Left cardiac atrium (tissue), 4 donors: Measurements from ENCODE around the gene DMTF1. TPM values are rescaled to one million over a fixed set of nuclear protein-coding genes. Genes with fewer than 3 reads are reported as not detected.
"Not testable (repeated sequence)": the region's sequence is repeated elsewhere in the genome, so short reads cannot be mapped to it uniquely, and the experiment has no call there.

ENCODE experiments used
- ATAC-seq, 2 donors: fragments of 200-7000 bp; cut with Tn5 transposase; one replicate each; pipeline ENCODE4 v1.9.1; 2020; ENCODE audit warnings: mild to moderate bottlenecking in 2 of 2, moderate library complexity in 2 of 2
- DNase-seq: peaks from one replicate; pipeline ENCODE4 v3.0.0-alpha.2; 2020
- intact Hi-C, 2 donors: fragments of 100-400 bp; cut with DNase I; formaldehyde crosslinking; loops; one replicate each; pipeline versions ENCODE4 v1.14.1 to v1.15.1; 2022 to 2023
- total RNA-seq, 2 donors: library from RNA; stranded (reverse); fragmentation: NEBNext Ultra II Directional; extraction: Animal tissue kit (Norgen Biotek cat#: 25700); gene quantifications; one replicate each; pipeline ENCODE4 v1.2.1, GENCODE V29; 2021
- donor health status: DM: no; HTN: yes; CAD: no.
- donor health status: DM: no; HTN: yes; CAD: no; lungs with severe emphysema.
- donor health status: DM: yes; HTN: yes; CAD: no.
- donor health status: Dilated cardiomyopathy.

Gene DMTF1
- total RNA-seq, 2 donors from 2014 or later: 25.4 to 31.7 TPM

DNA sequence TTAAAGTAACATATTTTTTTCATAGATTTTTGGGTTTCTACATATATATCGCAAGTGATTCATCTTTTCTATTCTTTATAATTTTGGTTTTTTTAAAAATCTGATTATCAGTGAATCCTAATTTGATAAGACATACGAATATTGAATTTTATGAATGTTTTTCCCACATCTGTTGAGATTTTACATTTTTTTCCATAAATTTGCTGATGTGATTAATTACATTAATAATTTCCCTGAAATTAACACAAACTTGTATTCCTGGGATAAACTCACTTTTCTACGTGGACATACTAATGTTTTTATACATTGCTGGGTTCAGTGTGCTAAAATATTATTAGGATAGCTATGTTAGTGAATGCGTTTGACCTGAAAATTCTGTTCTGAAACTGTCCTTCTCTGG lies 26.1 kb downstream of the DMTF1 start:
- ATAC-seq: no peak
- no peak for DNase-seq
- intact Hi-C loops: no loop called here

DNA sequence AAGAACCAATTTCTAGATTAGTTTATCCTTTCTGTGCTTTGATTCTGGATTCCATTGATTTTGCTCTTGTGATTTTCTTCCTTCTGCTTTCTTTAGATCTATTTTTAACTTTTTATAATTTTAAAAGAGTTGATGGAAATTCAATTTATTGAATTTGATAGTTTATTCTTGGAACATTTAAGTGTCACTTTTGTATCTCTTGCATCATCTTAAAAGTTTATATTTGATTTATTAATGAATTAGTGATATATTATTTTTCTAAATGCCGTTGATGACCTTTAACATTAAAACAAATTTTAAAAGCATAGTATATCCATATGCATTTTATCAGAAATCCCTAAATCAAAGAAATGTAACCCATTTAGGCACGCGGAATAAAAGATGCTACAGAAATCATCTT lies 26.9 kb downstream of the DMTF1 start:
- intact Hi-C loops: no loop called here
- DNase-seq: no peak
- ATAC-seq: no peak

DNA sequence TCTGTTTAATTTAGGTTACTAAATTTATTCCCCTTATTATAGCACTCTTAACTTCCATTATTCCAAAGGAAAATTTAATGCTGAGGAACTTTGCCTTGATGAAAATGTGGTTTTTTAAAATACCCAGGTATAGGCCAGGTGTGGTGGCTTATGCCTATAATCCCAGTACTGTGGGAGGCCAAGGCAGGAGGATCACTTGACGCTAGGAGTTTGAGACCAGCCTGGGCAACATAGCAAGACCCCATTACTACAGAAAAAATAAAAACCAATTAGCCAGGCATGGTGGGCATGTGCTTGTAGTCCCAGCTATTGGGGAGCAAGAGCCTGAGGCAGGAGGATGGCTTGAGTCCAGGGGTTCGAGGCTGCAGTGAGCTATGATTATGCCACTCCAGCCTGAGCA lies 34.9 kb downstream of the DMTF1 start:
- DNase-seq: no peak
- intact Hi-C loops: no loop called here
- ATAC-seq: no peak

DNA sequence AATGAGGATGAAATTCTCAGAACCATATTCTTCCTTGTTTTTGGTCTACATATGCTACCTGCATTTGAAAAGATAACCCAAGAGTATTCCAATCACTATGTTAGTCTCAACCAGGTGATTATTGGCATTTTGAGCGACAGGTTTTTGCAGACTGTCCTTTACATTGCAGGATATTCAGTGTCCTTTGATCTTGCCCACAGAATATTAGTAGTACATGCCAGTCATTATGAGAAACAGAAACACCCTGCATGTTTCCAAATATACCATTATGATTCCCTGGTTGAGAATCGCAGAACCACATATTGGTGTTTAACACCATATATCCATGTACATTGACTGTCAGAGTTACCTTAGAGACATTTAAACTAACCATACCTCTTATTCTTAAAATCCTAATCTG lies 36.7 kb downstream of the DMTF1 start:
- intact Hi-C loops: no loop called here
- no peak for DNase-seq
- no peak for ATAC-seq

DNA sequence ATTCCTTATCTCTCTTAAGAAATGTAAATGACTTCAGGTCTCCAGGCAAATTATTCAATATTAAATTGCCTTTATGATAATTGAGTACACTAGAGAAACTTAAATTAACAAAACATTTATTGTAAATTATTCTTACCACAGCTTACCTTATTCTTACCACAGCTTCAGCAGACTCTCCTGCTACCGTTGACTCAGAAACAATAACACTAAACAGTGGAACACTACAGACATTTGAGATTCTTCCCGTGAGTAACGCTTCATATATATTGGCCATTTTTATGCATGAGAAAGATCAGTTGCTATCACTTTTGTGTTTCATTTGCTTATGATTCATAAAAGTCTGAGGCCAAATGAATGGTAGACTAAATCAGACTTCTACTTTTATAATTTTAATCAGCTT lies 38.5 kb downstream of the DMTF1 start:
- intact Hi-C loops: no loop called here
- no peak for DNase-seq
- ATAC-seq: no peak

DNA sequence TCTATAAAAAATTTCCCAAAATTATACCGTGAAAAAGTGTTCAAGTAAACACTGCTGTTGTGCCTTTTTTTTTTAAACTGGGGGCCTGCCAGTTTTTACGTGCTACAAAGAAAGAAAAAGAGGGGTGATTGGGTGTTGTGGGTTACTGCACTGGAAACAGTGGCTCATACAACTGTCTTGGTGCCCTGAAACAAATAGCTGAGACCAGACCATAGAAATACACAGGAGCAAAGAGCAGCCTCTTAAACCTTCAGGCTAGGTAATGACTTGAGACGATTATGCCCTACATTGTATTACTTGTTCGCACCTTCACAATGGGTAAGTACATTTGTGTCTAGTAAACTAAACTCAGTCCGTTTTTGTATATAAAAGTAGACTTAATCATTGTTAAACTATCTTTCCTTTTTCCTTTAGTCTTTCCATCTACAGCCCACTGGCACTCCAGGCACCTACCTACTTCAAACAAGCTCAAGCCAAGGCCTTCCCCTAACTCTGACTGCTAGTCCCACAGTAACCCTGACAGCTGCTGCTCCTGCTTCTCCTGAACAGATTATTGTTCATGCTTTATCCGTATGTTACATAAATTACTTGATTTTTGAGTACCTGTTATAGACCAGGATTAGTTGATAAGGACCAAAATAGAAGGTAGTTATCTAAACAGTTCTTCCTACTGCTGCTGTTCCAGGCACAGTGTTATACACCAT lies 40.7 kb downstream of the DMTF1 start:
- ATAC-seq: no peak
- no peak for DNase-seq
- intact Hi-C loops: no loop called here

DNA sequence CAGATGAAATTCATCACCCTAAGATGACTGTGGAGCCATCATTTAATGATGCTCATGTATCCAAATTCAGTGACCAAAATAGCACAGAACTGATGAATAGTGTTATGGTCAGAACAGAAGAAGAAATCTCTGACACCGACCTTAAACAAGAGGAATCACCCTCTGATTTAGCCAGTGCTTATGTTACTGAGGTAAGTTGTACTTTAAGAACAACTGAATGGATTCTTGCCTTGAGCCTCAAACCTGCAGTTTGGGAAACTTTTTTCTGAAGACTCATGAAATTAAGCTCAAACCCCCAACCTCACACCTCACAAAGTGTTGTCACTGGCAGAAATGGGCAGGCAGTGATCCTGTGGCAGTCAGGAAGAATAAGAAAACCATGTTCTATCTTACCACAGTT lies 41.7 kb downstream of the DMTF1 start:
- no peak for ATAC-seq
- intact Hi-C loops: no loop called here
- no peak for DNase-seq

DNA sequence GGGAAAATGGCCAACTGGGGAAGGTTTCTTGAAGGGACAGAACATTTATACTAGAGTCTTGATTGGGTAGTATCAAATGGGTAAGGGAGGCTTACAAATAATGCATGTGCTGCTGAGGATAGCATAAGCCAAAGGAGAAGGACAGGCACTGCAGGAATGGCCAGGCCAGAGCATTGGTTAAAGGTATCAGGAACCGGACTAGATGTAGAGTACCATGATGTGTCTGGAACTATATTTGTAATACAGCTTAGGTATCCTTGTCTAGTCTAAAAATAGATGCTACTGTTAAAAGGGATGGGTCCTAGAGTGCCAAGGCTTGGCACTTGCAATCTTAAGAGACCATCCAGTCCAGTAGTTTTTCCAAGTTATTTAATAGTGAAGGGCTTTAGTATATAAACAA lies 47.0 kb downstream of the DMTF1 start:
- DNase-seq (no peak), ATAC-seq (peak; percentile 12 to 15)
- intact Hi-C loops: no loop called here

DNA sequence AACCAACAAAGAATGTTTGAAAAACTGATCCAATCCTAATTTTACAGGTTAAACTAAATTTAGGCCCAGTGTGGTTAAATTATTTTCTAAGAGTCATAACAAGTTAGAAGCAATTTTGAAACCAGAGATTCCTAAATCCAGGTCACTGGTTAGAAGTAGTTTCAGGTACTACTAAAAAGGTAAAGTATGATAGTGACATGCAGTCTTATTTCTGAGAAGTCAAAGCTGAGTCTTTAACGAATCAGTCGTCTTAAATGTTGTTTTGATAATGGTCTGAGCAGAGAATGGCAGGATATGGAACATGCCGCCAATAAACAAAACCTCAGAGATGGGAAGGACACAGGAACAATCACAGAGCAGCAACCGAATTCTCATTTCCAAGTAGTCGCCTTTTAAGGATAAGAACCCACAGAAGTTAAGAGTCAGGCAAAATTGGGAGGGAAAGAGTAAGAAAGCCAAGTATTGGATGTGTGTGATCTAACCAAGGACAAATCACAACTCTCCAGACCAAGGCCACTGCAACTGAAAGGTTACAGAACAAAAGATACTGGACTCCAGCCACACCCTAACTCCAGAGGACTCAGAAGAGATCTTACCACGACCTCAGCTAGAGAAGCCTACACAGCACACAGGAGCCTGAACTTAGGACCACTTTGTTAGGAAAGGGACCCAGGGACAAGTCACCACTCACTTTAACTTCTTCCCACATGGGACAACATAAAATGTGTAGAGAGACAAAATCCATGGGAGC lies 47.6 kb downstream of the DMTF1 start:
- intact Hi-C loops: no loop called here
- ATAC-seq: peak; percentile 21 to 41
- DNase-seq: no peak

DNA sequence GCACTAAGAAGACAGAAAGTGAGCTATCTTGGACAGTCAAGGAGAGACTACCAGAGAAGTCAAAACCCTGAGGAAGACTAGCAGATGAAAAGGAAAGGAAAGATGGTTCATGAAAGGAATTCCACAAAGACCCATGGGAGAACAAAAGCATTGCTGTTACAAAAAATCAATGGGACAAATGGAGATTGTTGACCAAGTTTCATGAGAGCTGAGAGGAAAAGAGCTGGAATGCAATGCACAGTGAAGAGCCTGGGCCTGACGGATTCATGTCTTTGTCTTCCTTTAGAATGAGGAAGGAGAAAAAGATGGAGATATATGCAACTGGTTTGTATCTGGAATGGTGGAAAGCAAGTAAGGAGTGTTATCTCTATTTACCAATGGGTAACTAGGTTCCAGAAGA lies 50.0 kb downstream of the DMTF1 start:
- ATAC-seq: no peak

DNA sequence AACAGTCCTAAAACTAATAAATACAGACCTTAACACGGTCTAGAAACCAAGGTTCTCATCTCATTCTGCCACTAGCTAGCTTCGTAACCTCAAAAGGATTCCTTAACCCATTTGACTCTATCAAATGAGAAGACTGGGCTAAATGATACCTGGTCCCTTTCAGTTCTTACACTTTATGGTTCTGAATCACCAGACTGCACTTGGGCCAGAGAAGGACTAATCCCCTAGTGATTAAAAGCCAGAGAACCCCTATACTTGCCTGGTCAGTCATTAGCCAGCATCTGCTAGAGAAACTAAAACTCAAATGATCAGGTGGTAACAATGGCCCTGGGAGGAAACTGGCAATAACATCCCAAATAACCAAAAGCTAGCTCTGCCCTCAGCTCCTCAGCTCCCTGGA lies 50.5 kb downstream of the DMTF1 start:
- DNase-seq (no peak), ATAC-seq (no peak)
- intact Hi-C loops: no loop called here

More for the DNA sequence above, 50.0 kb downstream of the DMTF1 start:
- DNase-seq: no peak
- intact Hi-C loops: no loop called here

DNA sequence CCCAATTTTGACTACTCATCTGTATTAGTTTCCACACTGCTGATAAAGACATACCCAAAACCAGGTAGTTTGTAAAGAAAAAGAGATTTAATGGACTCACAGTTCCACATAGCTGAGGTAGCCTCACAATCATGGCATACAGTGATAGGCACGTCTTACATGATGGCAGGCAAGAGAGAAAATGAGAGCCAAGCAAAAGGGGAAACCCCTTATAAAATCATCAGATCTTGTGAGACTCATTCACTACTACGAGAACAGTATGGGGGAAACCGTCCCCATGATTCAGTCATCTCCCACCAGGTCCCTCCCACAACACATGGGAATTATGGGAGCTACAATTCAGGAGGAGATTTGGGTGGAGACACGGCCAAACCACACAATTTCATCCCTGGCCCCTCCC lies 51.7 kb downstream of the DMTF1 start:
- ATAC-seq, DNase-seq, intact Hi-C loops: not testable (repeated sequence)

DNA sequence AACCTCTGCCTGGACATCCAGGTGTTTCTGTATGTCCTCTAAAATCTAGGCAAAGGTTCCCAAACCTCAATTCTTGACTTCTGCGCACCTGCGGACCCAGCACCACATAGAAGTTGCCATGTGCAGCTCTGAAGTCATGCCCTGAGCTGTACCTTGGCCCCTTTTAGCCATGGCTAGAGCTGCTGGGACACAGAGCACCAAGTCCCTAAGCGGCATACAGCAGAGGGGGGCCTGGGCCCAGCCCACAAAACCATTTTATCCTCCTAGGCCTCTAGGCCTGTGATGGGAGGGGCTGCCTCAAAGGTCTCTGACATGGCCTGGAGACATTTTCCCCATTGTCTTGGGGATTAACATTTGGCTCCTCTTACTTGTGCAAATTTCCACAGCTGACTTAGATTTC lies 52.7 kb downstream of the DMTF1 start:
- intact Hi-C loops: no loop called here
- ATAC-seq: no peak
- no peak for DNase-seq

DNA sequence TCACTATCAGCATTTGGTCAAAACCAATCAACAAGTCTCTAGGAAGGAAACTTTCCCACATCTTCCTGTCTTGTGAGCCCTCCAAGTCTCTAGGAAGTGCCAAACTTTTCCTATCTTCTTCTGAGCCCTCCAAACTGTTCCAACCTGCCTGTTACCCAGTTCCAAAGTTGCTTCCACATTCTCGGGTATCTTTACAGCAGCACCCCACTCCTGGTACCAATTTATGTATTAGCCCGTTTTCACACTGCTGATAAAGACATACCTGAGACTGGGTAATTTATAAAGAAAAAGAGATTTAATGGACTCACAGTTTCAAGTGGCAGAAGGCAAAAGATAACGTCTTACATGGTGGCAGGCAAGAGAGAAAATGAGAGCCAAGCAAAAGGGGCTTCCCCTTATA lies 53.4 kb downstream of the DMTF1 start:
- DNase-seq, ATAC-seq, intact Hi-C loops: not testable (repeated sequence)

DNA sequence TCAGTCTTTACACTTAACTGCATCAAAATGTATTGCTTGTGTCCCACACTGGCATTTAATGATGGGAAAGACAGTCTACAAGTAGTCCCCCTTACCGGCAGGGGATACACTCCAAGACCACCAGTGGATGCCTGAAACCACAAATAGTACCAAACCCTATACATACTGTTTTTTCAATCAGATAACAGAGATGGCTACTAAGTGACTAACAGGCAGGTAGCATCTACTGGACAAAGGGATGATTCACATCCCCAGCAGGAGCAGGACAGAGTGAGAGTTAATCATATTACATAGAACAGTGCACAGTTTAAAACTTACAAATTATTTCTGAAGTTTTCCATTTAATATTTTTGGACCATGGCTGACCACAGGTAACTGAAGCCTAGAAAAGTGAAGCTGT lies 54.1 kb downstream of the DMTF1 start:
- intact Hi-C loops: no loop called here
- no peak for ATAC-seq
- no peak for DNase-seq

DNA sequence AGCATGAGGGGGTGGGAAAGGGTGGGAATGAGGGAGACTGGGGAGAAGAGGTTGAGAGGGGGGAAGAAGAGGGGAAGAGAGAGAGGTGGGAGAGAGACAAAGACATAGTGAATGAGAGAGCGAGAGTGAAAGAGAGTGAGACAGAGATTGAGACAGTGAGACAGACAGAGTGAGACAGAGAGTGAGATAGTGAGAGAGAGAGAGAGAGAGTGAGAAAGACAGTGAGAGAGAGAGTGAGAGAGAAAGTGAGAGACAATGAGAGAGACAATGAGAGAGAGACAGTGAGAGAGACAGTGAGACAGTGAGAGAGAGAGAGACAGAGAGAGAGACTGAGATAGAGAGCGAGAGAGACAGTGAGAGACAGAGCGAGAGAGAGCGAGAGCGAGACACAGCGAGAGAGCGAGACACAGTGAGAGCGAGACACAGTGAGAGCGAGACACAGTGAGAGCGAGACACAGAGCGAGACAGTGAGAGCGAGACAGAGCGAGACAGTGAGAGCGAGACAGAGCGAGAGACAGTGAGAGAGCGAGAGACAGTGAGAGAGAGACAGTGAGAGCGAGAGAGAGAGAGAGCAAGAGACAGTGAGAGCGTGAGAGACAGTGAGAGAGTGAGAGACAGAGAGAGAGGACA lies 57.2 kb downstream of the DMTF1 start:
- no peak for ATAC-seq
- DNase-seq: no peak
- intact Hi-C loops: no loop called here

DNA sequence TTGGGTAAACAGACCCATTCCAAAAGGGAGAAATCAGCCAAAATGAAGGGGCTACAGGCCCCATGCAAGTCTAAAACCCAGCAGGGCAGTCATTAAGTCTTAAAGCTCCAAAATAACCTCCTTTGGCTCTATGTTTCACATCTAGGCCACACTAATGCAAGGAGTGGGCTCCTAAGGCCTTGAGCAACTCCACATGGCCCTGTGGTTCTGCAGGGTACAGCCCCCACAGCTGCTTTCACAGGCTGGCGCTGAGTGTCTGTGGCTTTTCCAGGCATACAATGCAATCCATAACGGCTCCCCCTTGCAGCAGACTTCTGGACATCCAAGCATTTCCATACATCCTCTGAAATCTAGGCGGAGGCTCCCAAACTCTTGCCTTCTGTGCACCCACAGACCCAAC lies 58.3 kb downstream of the DMTF1 start:
- intact Hi-C loops: loop anchor here in 1 of 2 donors (10.0 kb wide), 1 partner anchor 56 kb away; the partner anchor contains the start of gene DMTF1
- DNase-seq: no peak
- no peak for ATAC-seq

DNA sequence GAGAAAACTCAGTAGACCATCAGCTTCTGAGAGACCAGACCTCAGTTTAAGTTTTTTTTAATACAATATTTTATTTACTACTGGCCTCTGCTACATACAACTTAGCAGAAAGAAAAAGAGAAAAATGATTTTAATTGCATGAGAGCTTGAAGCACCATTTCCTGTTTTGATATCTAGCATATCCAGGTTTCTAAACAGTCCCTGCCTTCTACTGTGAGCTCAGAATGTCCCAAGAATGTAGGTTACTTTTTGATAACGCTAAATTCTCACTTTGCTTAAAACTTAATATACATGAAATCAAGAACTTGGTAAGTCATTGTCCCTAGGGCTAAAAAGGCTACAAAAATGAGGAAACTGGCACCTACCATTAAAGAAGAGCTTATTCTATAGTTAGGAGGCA lies 60.2 kb downstream of the DMTF1 start:
- DNase-seq: no peak
- no peak for ATAC-seq
- intact Hi-C loops: loop anchor here in 1 of 2 donors (10.0 kb wide), 1 partner anchor 58 kb away; the partner anchor contains the start of gene DMTF1

DNA sequence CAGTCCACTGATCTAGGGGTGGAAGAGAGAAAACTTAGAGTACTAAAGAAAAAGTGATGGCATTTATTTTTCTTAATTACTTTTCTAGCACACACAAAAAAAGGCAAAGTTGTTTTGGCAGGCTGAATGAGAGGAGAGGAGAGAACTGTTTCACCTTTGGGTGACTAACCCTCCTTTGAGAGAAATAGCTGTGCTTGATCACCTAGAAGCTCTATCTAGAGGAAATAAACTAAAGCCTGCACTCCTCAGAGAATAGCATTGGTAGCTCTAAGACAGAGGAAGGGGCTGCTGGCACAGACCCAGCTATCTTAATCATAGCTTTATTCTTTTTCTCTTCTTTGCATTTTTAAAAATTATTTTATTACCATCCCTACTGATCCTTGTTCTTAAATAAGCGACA lies 61.0 kb downstream of the DMTF1 start:
- intact Hi-C loops: loop anchor here in 1 of 2 donors (10.0 kb wide), 1 partner anchor 58 kb away; the partner anchor contains the start of gene DMTF1
- ATAC-seq (no peak), DNase-seq (no peak)

DNA sequence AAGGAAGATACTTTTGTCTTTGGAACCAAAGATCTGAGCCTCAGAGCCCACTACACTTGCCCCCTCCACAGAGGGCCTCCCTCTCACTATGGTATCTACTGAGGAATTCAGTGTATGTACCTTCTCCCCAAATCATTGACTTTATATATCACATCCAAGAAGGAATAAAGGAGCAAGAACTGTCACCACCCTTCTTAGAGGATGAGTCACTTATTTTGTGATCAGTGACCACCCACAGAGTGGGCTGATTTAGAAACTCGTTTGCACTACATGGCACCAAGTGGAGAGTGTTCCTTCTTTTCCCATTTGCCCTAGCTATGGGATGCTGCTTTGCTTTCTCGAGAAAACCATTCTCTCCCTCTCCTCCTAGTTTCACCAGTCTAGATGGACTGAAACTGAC lies 61.6 kb downstream of the DMTF1 start:
- DNase-seq (no peak), ATAC-seq (no peak)
- intact Hi-C loops: loop anchor here in 1 of 2 donors (10.0 kb wide), 1 partner anchor 59 kb away; the partner anchor contains the start of gene DMTF1
